ENCODE data around the gene RAE1. TPM values are rescaled to one million over a fixed set of nuclear protein-coding genes. Genes with fewer than 3 reads are reported as not detected.

The RAE1 gene
- total and polyA plus RNA-seq, 2 donors (not counting 3 experiments of a cell fraction or from before 2014, with no cell fraction given), result 34.1 to 55.8 TPM

GRCh38 chr20:57400821-57401564 is 49.9 kb downstream of the RAE1 start:
- no peak for TF ChIP-seq POLR2A (IDR thresholded peaks at IDR 0.05; ENCODE audit: low read depth, low read length)
- TF ChIP-seq FOS (IDR thresholded peaks at IDR 0.05; ENCODE audit: borderline replicate concordance, insufficient read depth, low read length), result no peak
- TF ChIP-seq MYC (IDR thresholded peaks at IDR 0.05; ENCODE audit: low read depth, low read length), result no peak
- no peak for TF ChIP-seq GATA2 (IDR thresholded peaks at IDR 0.05; ENCODE audit: insufficient read depth, insufficient read length, low read depth, low read length)
- TF ChIP-seq EZH2 (IDR thresholded peaks at IDR 0.05; ENCODE audit: borderline replicate concordance, low read depth, low read length, severe bottlenecking), result no peak
- TF ChIP-seq POLR2AphosphoS5 (IDR thresholded peaks at IDR 0.05; ENCODE audit: insufficient read depth, low read depth, low read length), result no peak
- TF ChIP-seq JUN (IDR thresholded peaks at IDR 0.05; ENCODE audit: borderline replicate concordance, insufficient read depth, insufficient read length, low read depth), result no peak
- TF ChIP-seq MAX (IDR thresholded peaks at IDR 0.05; ENCODE audit: insufficient read depth, insufficient read length), result no peak
- TF ChIP-seq, protein P1, sequence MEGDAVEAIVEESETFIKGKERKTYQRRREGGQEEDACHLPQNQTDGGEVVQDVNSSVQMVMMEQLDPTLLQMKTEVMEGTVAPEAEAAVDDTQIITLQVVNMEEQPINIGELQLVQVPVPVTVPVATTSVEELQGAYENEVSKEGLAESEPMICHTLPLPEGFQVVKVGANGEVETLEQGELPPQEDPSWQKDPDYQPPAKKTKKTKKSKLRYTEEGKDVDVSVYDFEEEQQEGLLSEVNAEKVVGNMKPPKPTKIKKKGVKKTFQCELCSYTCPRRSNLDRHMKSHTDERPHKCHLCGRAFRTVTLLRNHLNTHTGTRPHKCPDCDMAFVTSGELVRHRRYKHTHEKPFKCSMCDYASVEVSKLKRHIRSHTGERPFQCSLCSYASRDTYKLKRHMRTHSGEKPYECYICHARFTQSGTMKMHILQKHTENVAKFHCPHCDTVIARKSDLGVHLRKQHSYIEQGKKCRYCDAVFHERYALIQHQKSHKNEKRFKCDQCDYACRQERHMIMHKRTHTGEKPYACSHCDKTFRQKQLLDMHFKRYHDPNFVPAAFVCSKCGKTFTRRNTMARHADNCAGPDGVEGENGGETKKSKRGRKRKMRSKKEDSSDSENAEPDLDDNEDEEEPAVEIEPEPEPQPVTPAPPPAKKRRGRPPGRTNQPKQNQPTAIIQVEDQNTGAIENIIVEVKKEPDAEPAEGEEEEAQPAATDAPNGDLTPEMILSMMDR (IDR thresholded peaks at IDR 0.05; ENCODE audit: extremely low read depth in 1 of 2, insufficient read depth in 1 of 2, low read depth in 1 of 2, low read length in 2 of 2), result no peak
- no peaks in the 10 kb centered on the region for H3K9me1 ChIP-seq (replicated peaks; ENCODE audit: control insufficient read depth, extremely low read depth, insufficient read depth, low read length)
- H3K27ac ChIP-seq (ENCODE audit: insufficient read depth, low read depth, low read length), result no peak overlapping the region
- no peak overlapping the region for H2AFZ ChIP-seq (ENCODE audit: low read depth, low read length)
- no peak overlapping the region for H3K9ac ChIP-seq (replicated peaks; ENCODE audit: extremely low read depth, insufficient read depth, low read length)
- no peaks in the 10 kb centered on the region for H3K27me3 ChIP-seq (ENCODE audit: control insufficient read depth in 2 of 2, insufficient read depth in 2 of 2, low read length in 2 of 2)
- intact Hi-C loops (cut with micrococcal nuclease), result no loop called here
- dilution Hi-C loops (cut with MboI; ENCODE audit: extremely low pct_ligation_motif_present, low sequenced_read_pairs), result no loop called here
- peaks cover 5 to 25% of the 10 kb centered on the region in 2 experiments for H3K36me3 ChIP-seq (ENCODE audit: control insufficient read depth in 2 of 2, extremely low read depth in 1 of 2, insufficient read depth in 2 of 2, low read length in 2 of 2)
- no peak overlapping the region for H3K4me2 ChIP-seq (ENCODE audit: insufficient read depth, low read length)
- DNase-seq (ENCODE audit: low read depth, low spot score), result no peak
- H3K4me3 ChIP-seq (replicated peaks in 1 of 3; ENCODE audit: insufficient read depth in 1 of 3, low read depth in 1 of 3, low read length in 3 of 3), result no peak overlapping the region
- H3K79me2 ChIP-seq (ENCODE audit: control insufficient read depth, insufficient read depth, low read length), result peaks cover 2% of the 10 kb centered on the region
- CTCF ChIA-PET, result no interaction called here
- no TSS peak for BruUV-seq (replicated peaks)
- H3K4me1 ChIP-seq (ENCODE audit: control insufficient read depth, extremely low read depth, insufficient read depth, low read length), result peaks cover 2% of the 10 kb centered on the region
- no peaks in the 10 kb centered on the region for H3K9me3 ChIP-seq (replicated peaks; ENCODE audit: control insufficient read depth, insufficient read depth, low read length)
- no peaks in the 10 kb centered on the region for H4K20me1 ChIP-seq (replicated peaks; ENCODE audit: control insufficient read depth, extremely low read depth, insufficient read depth, low read length)
- FAIRE-seq, result no peak
- POLR2A ChIA-PET, result no interaction called here
